ENCODE results near the gene PAM. TPM values are rescaled to one million over a fixed set of nuclear protein-coding genes. Genes with fewer than 3 reads are reported as not detected.

The PAM gene
- total RNA-seq, 4 donors from 2014 or later, result 37.8 to 144 (median 92.7) TPM

DNA sequence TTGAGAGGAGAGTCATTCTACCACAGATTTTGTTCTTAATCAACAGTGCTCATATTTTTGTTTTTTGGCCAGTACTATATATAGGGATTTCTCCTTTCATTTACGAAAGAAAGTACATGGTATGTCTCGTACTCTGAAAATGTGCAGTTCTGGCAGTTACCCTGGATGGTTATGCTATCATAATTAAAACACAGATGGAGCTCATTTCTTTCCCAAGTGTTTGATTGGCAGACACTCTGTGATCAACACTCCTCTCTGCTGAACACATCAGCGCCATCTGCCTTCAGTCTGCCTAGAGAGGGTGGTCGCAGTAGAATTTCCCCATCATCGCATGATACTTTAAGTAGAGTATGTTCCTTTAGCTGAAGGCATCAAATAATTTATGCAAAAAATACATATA, 64.5 kb downstream of the PAM start:
- TF ChIP-seq, protein P1, sequence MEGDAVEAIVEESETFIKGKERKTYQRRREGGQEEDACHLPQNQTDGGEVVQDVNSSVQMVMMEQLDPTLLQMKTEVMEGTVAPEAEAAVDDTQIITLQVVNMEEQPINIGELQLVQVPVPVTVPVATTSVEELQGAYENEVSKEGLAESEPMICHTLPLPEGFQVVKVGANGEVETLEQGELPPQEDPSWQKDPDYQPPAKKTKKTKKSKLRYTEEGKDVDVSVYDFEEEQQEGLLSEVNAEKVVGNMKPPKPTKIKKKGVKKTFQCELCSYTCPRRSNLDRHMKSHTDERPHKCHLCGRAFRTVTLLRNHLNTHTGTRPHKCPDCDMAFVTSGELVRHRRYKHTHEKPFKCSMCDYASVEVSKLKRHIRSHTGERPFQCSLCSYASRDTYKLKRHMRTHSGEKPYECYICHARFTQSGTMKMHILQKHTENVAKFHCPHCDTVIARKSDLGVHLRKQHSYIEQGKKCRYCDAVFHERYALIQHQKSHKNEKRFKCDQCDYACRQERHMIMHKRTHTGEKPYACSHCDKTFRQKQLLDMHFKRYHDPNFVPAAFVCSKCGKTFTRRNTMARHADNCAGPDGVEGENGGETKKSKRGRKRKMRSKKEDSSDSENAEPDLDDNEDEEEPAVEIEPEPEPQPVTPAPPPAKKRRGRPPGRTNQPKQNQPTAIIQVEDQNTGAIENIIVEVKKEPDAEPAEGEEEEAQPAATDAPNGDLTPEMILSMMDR (IDR thresholded peaks at IDR 0.05), result no peak
- TF ChIP-seq POLR2A (IDR thresholded peaks at IDR 0.05), result no peak
- no peak for DNase-seq (ENCODE audit: low spot score in 2 of 2)
- 65 to 71% methylated on average over 5 of the region's 5 CpGs for WGBS, 2 donors
- no peak overlapping the region for H3K4me3 ChIP-seq (ENCODE audit: low read depth, poor library complexity, severe bottlenecking)
- intact Hi-C loops (cut with DNase I; ENCODE audit: low total_unique reads), result no loop called here

DNA sequence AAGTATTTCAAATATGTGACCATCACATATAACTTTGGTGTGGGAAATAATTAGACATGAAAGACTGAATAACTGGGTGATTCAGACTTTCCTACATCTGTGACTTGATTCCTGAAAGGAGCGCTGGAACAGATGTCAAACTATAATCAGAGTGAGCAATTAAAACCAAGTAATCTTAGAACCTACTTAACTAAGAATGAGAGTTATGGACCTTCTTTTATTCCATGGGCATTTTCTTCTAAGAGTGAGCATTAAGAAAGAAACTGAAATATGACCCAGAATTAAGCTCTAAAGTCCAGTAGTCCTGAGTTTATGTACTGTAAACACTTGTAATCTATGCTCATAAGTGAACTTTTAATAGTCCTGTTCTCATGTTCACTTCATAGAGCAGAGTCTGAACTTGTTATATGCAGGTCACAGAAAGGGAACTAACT, 68.4 kb downstream of the PAM start:
- no peak for DNase-seq (ENCODE audit: low spot score in 2 of 2)
- H3K4me3 ChIP-seq (ENCODE audit: low read depth, poor library complexity, severe bottlenecking), result no peak overlapping the region
- TF ChIP-seq POLR2A (IDR thresholded peaks at IDR 0.05), result no peak
- TF ChIP-seq, protein P1 (IDR thresholded peaks at IDR 0.05), result no peak
- 52 to 71% methylated on average over 1 of the region's 1 CpG for WGBS, 2 donors
- intact Hi-C loops (cut with DNase I; ENCODE audit: low total_unique reads), result no loop called here

DNA sequence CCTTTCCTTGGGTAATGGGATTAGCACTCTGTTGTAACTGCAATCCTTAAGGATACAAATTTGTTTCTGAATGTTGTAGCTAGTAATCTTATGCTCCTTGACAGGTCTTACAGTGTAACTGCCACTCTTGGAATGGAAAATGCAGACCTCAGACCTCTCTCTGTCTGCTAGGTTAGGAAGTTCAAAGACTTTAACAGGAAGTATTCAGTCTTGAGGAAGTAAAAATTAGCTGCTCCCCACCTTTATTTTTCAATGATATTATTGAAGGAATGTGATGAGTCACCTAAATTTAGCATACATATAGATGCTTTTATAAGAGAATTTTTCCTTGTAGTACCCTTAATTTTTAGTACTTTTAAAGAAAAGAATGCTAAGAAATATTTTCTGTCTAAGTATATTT, 71.5 kb downstream of the PAM start:
- no peak overlapping the region for H3K4me3 ChIP-seq (ENCODE audit: low read depth, poor library complexity, severe bottlenecking)
- intact Hi-C loops (cut with DNase I; ENCODE audit: low total_unique reads), result no loop called here
- TF ChIP-seq, protein P1 (IDR thresholded peaks at IDR 0.05), result no peak
- no peak for TF ChIP-seq POLR2A (IDR thresholded peaks at IDR 0.05)
- no peak for DNase-seq (ENCODE audit: low spot score in 2 of 2)

DNA sequence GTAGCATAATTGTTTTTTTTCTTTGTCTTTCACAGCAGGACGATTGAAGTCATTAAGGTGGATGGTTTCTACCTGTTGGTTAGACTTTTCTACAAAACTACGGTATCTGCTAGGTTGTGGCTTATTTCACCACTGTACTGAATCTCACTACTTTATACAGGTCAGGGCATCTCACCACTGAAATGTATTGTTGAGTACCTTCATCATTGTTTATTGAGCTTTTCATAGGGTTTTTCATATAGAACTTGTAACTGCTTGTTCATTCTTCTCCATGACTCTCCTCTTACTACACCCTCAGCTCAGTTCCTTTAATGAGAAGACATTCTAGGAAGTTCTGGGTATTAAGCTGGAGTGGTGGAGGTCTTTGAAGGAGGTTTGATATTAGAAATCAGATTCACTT, 75.1 kb downstream of the PAM start:
- H3K4me3 ChIP-seq (ENCODE audit: low read depth, poor library complexity, severe bottlenecking), result no peak overlapping the region
- intact Hi-C loops (cut with DNase I; ENCODE audit: low total_unique reads), result no loop called here
- no peak for DNase-seq (ENCODE audit: low spot score in 2 of 2)
- TF ChIP-seq POLR2A (IDR thresholded peaks at IDR 0.05), result no peak
- TF ChIP-seq, protein P1 (IDR thresholded peaks at IDR 0.05), result no peak
- 87 to 95% methylated on average over 2 of the region's 2 CpGs for WGBS, 2 donors

DNA sequence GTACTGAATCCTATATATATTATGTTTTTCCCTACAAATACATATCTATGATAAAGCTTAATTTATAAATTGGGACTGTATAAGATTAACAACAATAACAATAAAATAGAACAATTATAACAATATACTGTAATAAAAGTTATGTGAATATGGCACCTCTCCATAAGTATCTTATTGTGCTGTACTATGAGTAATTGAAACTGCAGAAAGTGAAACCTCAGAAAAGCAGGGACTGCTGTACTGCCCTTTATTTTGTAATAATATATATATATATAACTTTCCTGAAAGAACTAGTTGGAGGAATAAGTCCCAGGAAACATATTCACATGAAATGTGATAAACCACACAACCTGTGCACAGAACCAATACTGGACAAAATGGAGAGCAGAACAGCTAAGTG, 77.3 kb downstream of the PAM start:
- DNase-seq (ENCODE audit: low spot score in 2 of 2), result no peak
- TF ChIP-seq POLR2A (IDR thresholded peaks at IDR 0.05), result no peak
- intact Hi-C loops (cut with DNase I; ENCODE audit: low total_unique reads), result no loop called here

DNA sequence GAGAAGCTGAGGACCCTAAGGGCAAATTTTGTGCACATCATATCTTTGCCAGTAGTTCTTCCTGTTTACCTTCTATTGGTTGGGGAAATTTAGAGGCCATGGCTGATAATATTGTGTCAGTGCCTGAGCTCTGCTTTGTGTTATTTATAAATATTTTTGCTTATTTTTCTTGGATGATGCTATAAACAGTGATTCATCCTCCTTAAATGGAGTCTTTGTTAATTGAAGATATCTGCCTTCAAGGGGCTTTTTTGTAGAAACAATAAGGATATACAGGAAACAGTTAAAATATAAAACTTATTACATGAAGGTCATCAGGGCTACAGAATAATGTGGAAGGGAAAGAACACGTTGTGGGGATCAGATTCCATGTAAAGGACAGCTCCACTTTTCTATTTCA, 78.0 kb downstream of the PAM start:
- no peak overlapping the region for H3K4me3 ChIP-seq (ENCODE audit: low read depth, poor library complexity, severe bottlenecking)
- WGBS, 2 donors, result 53 to 70% methylated on average over 1 of the region's 1 CpG
- no peak for DNase-seq (ENCODE audit: low spot score in 2 of 2)
- intact Hi-C loops (cut with DNase I; ENCODE audit: low total_unique reads), result no loop called here
- no peak for TF ChIP-seq POLR2A (IDR thresholded peaks at IDR 0.05)
- TF ChIP-seq, protein P1 (IDR thresholded peaks at IDR 0.05), result no peak

More for the DNA sequence above, 77.3 kb downstream of the PAM start:
- no peak overlapping the region for H3K4me3 ChIP-seq (ENCODE audit: low read depth, poor library complexity, severe bottlenecking)
